Duodenal mucosa (tissue), 2 donors: Measurements from ENCODE around the gene CNOT6.

ENCODE experiments used
- H3K27ac ChIP-seq: one replicate; pipeline ENCODE4 v1.7.0; 2013; ENCODE audit warnings: low read depth, low read length
- H3K27me3 ChIP-seq, 2 donors: one replicate each; pipeline ENCODE4 v1.7.0; 2013; ENCODE audit warnings: low read length in 2 of 2, control low read depth in 1 of 2; ENCODE audit not compliant: insufficient read depth in 2 of 2, control insufficient read depth in 1 of 2
- H3K36me3 ChIP-seq, 2 donors: one replicate each; pipeline ENCODE4 v1.7.0; 2013; ENCODE audit warnings: low read length in 2 of 2, control low read depth in 1 of 2; ENCODE audit not compliant: insufficient read depth in 2 of 2, control insufficient read depth in 1 of 2
- H3K4me1 ChIP-seq, 2 donors: one replicate each; pipeline ENCODE4 v1.7.0; 2013; ENCODE audit warnings: low read length in 2 of 2, control low read depth in 1 of 2; ENCODE audit not compliant: insufficient read depth in 2 of 2, control insufficient read depth in 1 of 2
- H3K4me3 ChIP-seq, 2 donors: one replicate each; pipeline ENCODE4 v1.7.0; 2013; ENCODE audit warnings: low read length in 2 of 2, low read depth in 1 of 2
- H3K9ac ChIP-seq, 2 donors: one replicate each; pipeline ENCODE4 v1.7.0; 2013; ENCODE audit warnings: low read length in 2 of 2, low read depth in 1 of 2
- H3K9me3 ChIP-seq, 2 donors: one replicate each; pipeline ENCODE4 v1.7.0; 2013; ENCODE audit warnings: low read length in 2 of 2, control low read depth in 1 of 2; ENCODE audit not compliant: control insufficient read depth in 1 of 2

Gene CNOT6

DNA sequence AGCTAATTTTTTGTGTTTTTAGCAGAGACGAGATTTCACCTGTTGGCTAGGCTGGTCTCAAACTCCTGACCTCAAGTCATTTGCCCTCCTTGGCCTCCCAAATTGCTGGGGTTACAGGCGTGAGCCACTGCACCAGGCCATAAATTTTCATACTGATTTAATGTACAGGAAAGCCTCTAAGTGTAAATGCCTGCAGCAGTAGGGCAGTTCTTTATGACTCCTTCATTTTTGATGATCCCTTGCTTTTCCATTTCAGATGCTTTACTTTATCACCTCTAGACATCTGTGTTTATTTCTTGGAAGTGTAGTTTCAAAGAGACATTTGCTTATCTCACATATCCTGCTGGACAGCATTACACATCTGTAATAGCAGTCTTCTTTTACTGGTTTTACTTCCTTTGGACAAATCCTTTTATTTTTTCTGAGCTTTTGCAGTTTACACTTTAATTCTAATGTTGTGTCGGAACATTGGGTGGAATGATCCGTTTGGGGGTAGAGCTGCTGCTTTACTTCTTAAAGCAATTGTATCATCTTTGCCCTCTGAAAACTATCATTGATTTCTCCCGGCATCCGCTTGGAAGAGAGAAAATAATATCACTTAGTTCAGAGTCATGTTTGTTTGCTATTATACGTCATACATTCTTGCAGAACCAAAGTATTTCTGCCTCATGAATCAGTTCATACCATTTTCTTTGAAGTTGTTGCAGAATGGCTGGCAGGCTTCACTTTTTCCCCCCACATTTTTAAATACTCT lies 61.2 kb downstream of the CNOT6 start:
- Histone ChIP-seq H3K27ac (no peak overlapping the region), H3K27me3 (no peaks in the 10 kb centered on the region), H3K4me3 (no peak overlapping the region), H3K36me3 (peaks cover 5 to 32% of the 10 kb centered on the region in 2 donors), H3K4me1 (no peaks in the 10 kb centered on the region), H3K9me3 (no peaks in the 10 kb centered on the region), H3K9ac (no peak overlapping the region)

DNA sequence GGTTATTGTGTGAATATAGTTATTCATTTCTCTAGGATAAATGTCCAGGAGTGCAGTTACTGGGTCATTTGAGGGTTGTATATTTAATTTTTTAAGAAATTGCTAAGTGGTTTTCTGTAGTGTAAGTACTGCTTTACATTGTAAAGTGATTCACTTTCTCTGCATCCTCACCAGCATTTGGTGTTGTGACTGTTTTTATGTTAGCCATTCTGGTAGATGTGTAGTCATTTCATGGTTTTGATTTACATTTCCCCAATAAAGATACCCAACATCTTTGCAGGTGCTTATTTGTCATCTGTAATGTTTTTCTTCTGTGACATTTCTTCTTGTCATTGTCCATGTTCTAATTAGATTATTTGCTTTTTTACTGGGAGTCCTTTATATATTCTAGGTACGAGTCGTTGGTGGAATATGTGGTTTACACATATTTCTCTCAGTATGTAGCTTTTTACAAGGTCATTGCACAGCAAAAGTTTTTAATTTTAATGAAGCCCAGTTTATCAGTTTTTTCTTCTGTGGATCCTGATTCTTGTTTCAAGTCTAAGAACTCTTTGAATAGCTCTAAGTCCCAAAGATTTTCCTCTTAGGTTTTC lies 63.1 kb downstream of the CNOT6 start:
- Histone ChIP-seq H3K4me3 (no peak overlapping the region), H3K9ac (no peak overlapping the region), H3K36me3 (peaks cover 5 to 28% of the 10 kb centered on the region in 2 donors), H3K27me3 (no peaks in the 10 kb centered on the region), H3K27ac (no peak overlapping the region), H3K9me3 (no peaks in the 10 kb centered on the region), H3K4me1 (no peaks in the 10 kb centered on the region)

GRCh38 chr5:180558232-180558631 lies 64.1 kb downstream of the CNOT6 start:
- Histone ChIP-seq H3K4me3 (no peak overlapping the region), H3K4me1 (no peaks in the 10 kb centered on the region), H3K27ac (no peak overlapping the region), H3K9me3 (no peaks in the 10 kb centered on the region), H3K36me3 (peaks cover 5 to 25% of the 10 kb centered on the region in 2 donors), H3K27me3 (no peaks in the 10 kb centered on the region), H3K9ac (no peak overlapping the region)

DNA sequence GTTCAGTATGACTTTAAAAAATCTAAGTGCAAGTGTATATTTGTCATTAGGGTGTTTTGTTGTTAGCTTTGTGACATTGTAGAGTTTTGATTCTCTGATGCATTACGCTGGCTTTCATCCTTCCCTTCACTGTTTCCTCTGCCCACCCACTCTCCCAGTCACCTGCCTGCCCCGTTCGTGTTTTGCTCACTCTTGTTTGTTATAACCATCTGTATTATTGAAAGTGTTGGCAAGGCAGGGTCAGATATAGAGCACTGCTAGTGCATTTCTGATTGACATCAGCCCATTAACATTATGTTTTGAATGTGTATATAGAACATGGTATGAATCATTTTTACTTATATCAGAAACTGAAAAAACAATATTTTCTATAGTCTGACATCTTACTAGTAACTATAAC lies 69.8 kb downstream of the CNOT6 start:
- Histone ChIP-seq H3K9ac (no peak overlapping the region), H3K36me3 (peaks cover 17 to 34% of the 10 kb centered on the region in 2 donors), H3K9me3 (no peaks in the 10 kb centered on the region), H3K4me3 (no peak overlapping the region), H3K27me3 (no peaks in the 10 kb centered on the region), H3K27ac (no peak overlapping the region), H3K4me1 (no peaks in the 10 kb centered on the region)

- Histone ChIP-seq H3K27ac (no peak overlapping the region), H3K4me1 (no peaks in the 10 kb centered on the region), H3K9ac (no peak overlapping the region), H3K27me3 (no peaks in the 10 kb centered on the region), H3K9me3 (no peaks in the 10 kb centered on the region), H3K36me3 (peaks cover 21 to 72% of the 10 kb centered on the region in 2 donors), H3K4me3 (no peak overlapping the region)
Measured at GRCh38 chr5:180568914-180569313, 74.7 kb downstream of the CNOT6 start.

DNA sequence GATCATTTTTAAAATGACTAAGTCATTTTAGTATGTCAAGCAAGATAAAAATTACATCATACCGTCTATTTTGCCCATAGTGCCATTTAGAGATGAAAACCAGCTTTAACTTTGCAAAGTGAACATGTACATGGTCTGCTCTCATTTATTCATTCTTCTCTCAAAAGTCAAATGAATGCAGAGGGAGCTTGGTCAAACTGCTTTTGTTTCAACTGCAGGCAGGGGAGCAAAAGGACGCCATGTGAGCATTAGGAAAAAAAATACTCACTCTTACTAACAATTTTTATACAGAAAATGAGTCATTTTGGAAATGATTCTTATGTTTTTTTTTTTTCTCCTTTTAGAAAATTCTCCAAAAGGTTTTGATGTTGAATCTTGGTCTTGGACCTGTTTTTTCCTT lies 81.4 kb downstream of the CNOT6 start:
- Histone ChIP-seq H3K36me3 (peaks cover 16 to 58% of the 10 kb centered on the region in 2 donors), H3K27me3 (no peaks in the 10 kb centered on the region), H3K9me3 (no peaks in the 10 kb centered on the region), H3K27ac (no peak overlapping the region), H3K4me1 (no peaks in the 10 kb centered on the region), H3K4me3 (no peak overlapping the region), H3K9ac (no peak overlapping the region)

GRCh38 chr5:180580681-180581080 lies 86.5 kb downstream of the CNOT6 start:
- Histone ChIP-seq H3K27ac (no peak overlapping the region), H3K9me3 (no peaks in the 10 kb centered on the region), H3K4me3 (no peak overlapping the region), H3K4me1 (no peaks in the 10 kb centered on the region), H3K27me3 (no peaks in the 10 kb centered on the region), H3K36me3 (peaks cover 9 to 19% of the 10 kb centered on the region in 2 donors), H3K9ac (no peak overlapping the region)

DNA sequence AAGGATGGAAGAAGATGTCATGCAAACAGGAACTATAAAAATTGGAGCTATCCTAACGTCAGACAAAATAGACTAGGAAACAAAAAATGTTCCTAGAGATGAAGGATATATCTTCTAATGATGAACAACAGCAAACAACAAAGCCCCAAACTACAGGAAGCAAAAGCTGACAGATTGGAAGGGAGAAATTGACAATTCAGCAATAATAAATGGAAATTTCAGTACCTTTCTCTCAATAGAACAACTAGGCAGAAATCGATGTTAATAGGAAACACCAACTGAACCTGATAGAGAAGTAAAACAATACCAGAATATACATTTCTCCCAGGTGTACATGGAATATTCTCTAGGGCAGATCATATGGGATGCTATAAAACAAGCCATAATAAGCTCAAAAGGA lies 89.6 kb downstream of the CNOT6 start:
- no peak overlapping the region for H3K27ac ChIP-seq
- H3K9me3 ChIP-seq: no peaks in the 10 kb centered on the region
- H3K4me1 ChIP-seq: no peaks in the 10 kb centered on the region
- no peak overlapping the region for H3K4me3 ChIP-seq
- H3K27me3 ChIP-seq: peaks cover 4 to 9% of the 10 kb centered on the region in 2 donors
- no peak overlapping the region for H3K9ac ChIP-seq
- H3K36me3 ChIP-seq: no peaks in the 10 kb centered on the region

DNA sequence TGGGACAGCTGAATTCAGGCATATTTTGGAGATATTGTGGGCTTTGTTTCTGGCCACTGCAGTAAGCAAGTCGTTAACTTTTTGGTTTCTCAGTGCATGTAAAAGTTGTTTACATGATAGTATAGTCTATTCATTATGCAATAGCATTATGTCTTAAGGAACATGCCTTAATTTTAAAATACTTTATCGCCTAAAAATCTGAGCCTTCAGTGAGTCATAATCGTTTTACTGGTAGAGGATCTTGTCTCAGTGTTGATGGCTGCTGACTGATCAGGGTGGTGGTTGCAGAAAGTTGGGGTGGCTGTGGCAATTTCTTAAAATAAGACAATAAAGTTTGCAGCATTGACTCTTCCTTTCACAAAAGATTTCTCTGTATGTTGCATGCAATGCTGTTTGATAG lies 92.0 kb downstream of the CNOT6 start:
- no peak overlapping the region for H3K27ac ChIP-seq
- H3K4me3 ChIP-seq: no peak overlapping the region
- H3K9me3 ChIP-seq: no peaks in the 10 kb centered on the region
- no peaks in the 10 kb centered on the region for H3K36me3 ChIP-seq
- peaks cover 16 to 19% of the 10 kb centered on the region in 2 donors for H3K27me3 ChIP-seq
- no peak overlapping the region for H3K9ac ChIP-seq
- H3K4me1 ChIP-seq: no peaks in the 10 kb centered on the region

DNA sequence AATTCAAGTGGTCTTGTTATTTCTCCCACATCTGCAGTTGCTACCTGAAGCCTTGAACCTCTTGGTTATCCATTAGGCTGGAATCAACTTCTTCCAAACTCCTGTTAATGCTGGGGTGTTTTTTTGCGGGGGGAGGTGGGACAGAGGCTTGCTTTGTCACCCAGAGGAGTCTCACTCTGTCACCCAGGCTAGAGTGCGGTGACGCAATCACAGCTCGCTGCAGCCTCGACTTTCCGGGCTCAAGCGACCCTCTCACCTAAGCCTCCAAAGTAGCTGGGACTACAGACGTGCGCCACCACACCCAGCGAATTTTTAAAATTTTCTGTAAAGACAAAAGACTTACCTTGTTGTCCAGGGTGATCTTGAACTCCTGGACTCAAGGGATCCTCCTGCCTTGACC lies 92.7 kb downstream of the CNOT6 start:
- no peak overlapping the region for H3K9ac ChIP-seq
- H3K4me3 ChIP-seq: no peak overlapping the region
- H3K36me3 ChIP-seq: no peaks in the 10 kb centered on the region
- peaks cover 16 to 19% of the 10 kb centered on the region in 2 donors for H3K27me3 ChIP-seq
- no peak overlapping the region for H3K27ac ChIP-seq
- H3K9me3 ChIP-seq: no peaks in the 10 kb centered on the region
- no peaks in the 10 kb centered on the region for H3K4me1 ChIP-seq
